ENCODE measurements around the gene CCT3.

Gene CCT3

GRCh38 chr1:156284112-156284511, 54.0 kb downstream of the CCT3 start, which contains the start of gene TMEM79:
TMEM79 (plus strand) TSS chr1:156284325; CDS start chr1:156285227, 902 bp downstream.
- DNase-seq (ENCODE audit: extremely low read depth, low read depth) = no peak
- TF ChIP-seq, protein P1, sequence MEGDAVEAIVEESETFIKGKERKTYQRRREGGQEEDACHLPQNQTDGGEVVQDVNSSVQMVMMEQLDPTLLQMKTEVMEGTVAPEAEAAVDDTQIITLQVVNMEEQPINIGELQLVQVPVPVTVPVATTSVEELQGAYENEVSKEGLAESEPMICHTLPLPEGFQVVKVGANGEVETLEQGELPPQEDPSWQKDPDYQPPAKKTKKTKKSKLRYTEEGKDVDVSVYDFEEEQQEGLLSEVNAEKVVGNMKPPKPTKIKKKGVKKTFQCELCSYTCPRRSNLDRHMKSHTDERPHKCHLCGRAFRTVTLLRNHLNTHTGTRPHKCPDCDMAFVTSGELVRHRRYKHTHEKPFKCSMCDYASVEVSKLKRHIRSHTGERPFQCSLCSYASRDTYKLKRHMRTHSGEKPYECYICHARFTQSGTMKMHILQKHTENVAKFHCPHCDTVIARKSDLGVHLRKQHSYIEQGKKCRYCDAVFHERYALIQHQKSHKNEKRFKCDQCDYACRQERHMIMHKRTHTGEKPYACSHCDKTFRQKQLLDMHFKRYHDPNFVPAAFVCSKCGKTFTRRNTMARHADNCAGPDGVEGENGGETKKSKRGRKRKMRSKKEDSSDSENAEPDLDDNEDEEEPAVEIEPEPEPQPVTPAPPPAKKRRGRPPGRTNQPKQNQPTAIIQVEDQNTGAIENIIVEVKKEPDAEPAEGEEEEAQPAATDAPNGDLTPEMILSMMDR (IDR thresholded peaks at IDR 0.05; ENCODE audit: low read depth, low read length) = no peak

- TF ChIP-seq, protein P1 (IDR thresholded peaks at IDR 0.05; ENCODE audit: low read depth, low read length) = no peak
- DNase-seq (ENCODE audit: extremely low read depth, low read depth) = no peak
Observed at GRCh38 chr1:156283521-156283920, 54.6 kb downstream of the CCT3 start.

GRCh38 chr1:156282479-156283222, 55.4 kb downstream of the CCT3 start, which contains the start of gene SMG5:
SMG5 (minus strand) TSS chr1:156282825; CDS start chr1:156282680, 145 bp downstream.
- TF ChIP-seq, protein P1 (IDR thresholded peaks at IDR 0.05; ENCODE audit: low read depth, low read length) = no peak
- DNase-seq (ENCODE audit: extremely low read depth, low read depth) = peak; percentile 97

GRCh38 chr1:156281693-156282478, 56.2 kb downstream of the CCT3 start:
- TF ChIP-seq, protein P1 (IDR thresholded peaks at IDR 0.05; ENCODE audit: low read depth, low read length) = no peak
- no peak for DNase-seq (ENCODE audit: extremely low read depth, low read depth)

- no peak for DNase-seq (ENCODE audit: extremely low read depth, low read depth)
Observed at GRCh38 chr1:156281281-156281680, 56.8 kb downstream of the CCT3 start.

DNA sequence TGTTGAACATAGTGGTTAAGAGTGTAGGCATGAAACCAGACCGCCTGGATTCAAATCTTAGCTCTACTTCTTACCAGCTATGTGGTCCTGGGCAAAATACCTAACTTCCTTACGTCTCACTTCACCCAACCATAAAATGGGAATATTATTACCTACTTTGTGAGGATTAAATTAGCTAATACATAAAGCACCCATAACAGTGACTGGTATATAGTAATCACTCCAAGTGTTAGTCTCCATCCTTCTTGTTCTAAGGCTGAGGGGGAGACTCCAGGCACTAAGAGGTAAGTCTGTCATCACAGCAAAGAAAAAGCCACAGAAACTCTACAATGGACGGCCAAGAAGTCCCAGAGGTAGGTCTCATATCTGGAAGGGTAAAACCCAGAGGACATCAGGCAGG, 58.3 kb downstream of the CCT3 start:
- DNase-seq (ENCODE audit: extremely low read depth, low read depth) = no peak
- TF ChIP-seq, protein P1 (IDR thresholded peaks at IDR 0.05; ENCODE audit: low read depth, low read length) = no peak

More at GRCh38 chr1:156281281-156281680, 56.8 kb downstream of the CCT3 start:
- TF ChIP-seq, protein P1 (IDR thresholded peaks at IDR 0.05; ENCODE audit: low read depth, low read length) = no peak

DNA sequence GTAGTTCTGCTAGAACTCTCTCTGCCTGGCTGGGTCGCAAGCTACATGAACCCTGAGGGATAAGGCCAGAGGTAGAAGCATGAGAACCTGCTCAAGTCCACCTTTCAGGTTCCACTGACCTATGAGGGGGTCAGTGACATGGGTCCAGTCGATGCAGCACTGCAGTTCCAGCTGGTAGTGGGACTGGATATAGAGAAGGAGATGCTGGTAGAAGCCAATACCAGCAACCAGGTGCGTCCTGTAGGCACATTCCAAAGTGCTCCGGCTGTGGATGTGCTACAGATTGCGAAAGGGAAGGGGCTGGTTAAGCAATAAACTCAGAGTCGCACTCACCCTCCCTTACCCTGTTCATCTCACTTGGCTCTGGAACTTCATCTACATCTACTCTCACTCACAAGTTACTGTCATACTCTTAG, 61.1 kb downstream of the CCT3 start:
- no peak for DNase-seq (ENCODE audit: extremely low read depth, low read depth)
- TF ChIP-seq, protein P1 (IDR thresholded peaks at IDR 0.05; ENCODE audit: low read depth, low read length) = no peak
